GM19238 (cell line): Measurements from ENCODE around the gene USP35.
"Not testable (repeated sequence)": the region's sequence is repeated elsewhere in the genome, so short reads cannot be mapped to it uniquely, and the experiment has no call there.

Source experiments
- DNase-seq: peaks from one replicate; pipeline ENCODE4 v3.0.0; 2011; ENCODE audit warnings: low spot score; ENCODE audit not compliant: insufficient read length

The USP35 gene

DNA sequence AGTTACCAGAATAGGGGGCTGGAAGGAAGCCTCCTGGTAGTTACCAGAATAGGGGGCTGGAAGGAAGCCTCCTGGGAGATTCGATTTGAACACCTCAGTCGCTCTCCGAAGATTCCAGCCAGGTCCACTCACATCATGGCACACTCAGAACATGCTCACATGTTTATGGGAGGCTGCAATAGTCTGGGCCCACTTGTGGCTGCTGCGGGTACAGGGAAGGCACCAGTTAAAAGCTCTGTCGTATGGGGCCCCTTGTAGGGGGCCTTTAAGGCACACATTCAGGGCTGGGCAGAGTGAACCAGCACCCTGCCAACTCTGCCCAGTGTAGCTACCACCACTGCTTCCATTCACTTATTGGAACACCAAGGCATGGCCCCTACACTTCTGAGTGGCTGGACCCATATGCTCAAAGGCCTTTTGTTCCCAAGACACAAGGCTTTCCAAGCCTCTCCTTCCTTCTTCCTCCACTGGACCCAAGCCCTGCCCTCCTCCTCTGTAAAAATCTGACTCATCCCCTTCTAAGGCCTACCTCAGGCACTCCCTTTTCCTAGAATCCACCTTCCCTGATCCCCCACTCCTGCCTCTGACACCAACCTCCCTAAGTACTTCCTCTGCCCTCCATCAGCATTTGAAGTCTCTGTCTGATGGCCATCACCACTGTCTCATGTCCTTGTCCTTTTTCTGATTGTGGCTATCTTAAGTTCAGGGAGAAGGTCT lies 28.0 kb downstream of the USP35 start:
- no peak for DNase-seq

DNA sequence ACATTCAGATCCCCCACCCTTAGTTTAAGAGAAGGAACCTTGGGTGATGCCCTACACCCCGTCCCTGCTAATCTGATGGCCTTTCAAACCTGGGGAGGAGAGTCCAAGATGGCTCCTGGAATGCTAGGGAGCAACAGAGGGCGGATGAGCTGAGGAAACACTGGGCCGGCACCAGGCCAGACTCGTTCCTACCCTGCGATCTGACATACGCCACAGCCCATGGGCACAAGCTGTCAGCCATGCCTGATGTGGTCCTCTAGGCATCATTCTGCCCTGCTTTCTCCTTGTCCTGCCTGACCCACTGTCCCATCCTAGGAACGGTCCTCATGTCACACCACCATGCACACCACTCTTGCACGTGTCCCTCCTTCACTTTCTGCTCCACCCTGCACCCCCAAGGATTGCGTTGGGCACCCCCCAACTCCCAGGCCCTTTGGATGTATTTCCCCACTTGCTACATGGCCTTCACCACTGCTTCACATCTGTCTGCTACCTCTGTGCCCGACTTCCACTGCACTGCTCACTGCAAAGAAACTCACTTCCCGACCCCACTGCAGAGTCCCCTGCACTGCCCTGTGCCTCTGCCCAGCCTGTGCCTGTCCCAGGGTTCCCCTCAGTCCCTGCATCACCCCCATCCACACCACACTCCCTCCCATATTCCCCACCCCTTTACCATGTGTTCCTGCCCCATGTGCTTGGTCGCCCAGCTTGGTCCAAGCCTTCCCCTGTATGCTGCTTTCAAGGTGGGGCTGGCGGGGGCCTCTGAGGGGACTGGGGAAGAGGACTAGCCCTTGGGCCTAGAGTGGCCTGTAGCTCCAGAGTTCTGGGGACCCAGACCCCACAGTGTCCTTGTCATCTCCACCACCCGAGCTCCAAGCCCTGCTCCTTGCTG lies 29.2 kb downstream of the USP35 start:
- DNase-seq: no peak

DNA sequence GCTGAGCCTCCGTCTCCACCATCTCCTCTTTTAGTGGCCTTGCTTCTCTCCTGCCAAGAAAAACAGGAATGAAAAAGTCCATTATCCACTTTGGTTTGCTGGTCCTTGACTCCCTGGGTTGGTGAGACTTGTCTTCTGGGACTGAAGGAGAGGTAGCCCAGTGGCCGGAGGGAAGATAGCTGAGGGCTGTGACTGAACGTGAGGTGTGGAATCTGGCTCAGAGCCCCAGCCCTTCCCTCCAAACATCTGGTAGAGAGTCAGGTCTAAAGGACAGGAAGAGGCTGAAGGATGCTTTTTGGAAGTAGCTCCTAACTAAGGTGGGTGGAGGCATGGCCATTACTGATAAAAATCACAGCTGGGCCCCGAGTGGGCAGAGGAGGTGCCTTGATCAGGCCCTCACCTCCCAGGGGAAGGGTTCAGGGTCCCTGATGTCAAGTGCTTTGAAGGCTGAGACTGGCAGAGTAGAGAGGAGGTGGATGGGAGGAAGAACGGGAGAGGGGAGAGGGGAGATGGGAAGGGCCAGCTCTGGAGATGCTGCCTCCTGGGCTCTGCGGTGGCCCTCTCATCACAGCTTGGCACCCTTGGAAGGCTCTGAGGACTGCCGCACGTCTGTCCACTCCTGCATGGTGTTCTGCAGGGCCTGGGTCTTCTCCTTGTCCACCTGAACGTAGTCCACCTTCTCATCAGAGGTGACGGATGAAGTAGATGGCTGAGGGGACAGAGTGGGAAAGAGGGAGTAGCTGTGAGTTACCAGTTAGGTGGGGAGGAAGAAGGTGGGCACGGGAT lies 30.2 kb downstream of the USP35 start:
- no peak for DNase-seq

DNA sequence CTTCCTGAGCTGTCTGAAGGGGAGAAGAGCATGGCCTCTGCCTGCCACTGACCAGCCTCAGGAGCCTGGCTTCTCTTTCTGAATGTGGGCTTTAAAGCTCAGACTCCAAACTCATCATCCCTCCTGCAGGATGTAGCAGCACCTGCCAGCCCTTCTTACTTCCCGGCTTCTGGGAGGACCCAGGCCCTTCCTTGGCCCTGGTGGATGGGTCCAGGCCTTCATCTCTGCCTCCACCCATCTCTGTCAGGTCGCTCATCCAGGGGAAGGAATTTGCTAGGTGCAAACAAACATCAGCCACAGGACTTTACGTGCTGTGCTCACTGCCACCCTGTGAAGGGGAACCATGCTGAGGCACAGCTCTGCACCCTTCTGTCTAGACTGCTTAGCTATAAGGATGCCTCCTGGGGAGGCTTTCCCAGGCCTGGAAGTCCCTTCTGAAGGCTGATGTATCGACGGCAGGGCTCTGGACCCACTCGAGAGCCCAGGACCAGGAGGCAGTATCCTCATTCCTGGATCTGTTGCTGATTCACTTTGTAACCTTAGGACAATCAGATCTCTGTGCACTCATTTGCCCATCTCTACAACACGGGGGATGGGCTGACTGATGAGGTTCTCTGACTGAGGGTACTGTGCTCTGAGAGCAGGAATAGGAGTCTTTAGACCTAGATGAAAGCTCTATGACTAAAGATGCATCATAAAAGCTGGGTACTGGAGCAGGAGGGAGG lies 30.9 kb downstream of the USP35 start:
- DNase-seq: no peak

DNA sequence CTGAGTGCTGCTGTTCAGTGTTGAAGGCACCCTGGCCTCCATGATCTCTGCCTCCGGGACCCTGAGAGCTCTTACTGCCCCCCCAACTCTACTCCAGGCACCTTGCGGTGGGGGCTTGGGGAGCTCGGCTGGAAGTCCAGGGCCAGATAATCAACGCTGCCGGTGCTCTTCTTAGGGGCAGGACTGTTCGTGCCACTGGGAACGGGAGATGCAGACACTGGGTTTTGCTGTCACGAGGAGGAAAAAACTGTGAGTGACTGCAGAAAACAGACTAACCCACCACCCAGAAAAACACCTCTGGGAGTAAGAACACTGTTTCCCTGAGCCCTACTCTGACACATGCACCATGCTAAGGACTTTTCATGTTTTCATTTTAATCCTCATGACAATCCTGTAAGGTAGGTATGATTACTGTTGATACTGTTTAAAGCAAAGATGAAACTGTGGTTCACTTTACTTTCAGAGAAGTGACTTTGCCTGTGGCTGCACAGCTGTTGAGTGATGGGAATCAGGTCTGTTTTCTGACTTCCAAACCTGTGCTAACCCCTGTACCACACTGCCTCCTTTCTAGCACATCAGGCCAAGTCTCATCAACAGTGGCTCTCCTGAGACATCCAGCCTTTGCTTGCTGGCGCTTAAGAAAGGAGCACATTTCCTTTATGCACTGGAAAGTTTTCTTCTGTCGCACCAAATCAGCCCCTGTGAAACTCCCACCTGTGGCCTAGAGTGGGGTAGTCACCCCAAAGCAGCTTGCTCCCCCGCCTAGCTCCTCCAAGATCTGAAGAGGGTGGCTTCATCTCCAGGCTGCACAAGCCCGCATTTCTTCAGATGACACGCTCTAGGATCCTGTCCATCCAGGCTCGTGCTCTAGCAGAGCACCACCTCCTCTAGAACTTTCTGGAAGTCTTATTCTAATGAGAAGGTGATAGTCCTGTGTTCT lies 31.8 kb downstream of the USP35 start:
- no peak for DNase-seq

DNA sequence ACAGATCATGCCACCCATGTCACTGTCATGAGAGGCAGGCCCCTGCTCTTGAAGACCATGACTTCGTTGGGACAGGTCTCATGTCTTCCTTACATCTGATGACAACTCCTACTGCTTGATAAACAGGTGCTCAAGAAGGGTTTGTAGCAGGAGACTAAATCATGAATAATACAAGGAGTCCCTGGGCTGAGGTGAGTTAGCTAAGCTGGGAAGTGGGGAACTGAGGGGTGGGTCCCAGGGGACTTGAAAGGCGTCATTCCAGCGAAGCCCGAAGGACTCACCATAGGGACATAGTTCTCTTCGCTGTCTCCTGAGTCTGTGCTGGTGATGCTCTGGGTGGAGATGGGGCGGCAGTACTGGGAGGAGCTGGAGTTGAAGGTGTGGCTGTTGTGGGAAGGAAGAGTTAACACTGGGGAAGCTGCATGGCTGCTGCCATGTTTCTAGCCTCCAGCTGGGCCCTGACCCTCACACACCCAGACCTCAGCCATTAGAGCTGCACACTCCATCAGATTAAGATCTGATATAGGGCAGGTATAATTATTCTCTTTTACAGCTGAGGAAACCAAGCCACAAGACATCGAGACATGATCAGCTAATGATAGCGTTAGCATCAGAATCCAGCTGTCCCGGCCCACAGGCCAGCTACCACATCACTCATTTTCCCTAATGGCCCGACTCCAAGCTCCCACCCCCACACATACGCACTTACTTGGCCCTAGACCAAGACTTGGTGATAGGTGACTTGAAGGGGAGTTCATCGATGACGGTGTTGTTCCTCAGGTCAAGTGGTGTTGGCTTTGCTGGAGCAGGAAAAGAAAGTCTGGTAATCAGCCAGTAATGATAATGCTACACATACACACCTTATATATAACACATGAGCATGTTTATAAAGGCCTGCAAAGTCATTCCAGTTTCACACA lies 32.9 kb downstream of the USP35 start:
- no peak for DNase-seq

DNA sequence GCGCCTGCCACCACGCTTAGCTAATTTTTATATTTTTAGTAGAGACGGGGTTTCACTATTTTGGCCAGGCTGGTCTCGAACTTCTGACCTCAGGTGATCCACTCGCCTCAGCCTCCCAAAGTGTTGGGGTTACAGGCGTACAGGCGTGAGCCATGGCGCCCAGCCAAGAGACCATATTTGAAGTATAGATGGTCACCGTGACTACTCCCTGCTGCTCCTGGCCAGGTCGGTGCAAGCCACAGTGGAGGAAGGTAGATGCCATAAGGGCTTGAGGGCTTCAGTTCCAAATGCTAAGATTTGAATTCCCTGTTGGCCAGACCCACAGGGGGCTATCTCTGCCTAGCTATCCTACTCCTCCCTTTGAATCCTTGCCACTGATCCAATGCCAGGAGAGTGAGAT lies 34.0 kb downstream of the USP35 start:
- DNase-seq: not testable (repeated sequence)

DNA sequence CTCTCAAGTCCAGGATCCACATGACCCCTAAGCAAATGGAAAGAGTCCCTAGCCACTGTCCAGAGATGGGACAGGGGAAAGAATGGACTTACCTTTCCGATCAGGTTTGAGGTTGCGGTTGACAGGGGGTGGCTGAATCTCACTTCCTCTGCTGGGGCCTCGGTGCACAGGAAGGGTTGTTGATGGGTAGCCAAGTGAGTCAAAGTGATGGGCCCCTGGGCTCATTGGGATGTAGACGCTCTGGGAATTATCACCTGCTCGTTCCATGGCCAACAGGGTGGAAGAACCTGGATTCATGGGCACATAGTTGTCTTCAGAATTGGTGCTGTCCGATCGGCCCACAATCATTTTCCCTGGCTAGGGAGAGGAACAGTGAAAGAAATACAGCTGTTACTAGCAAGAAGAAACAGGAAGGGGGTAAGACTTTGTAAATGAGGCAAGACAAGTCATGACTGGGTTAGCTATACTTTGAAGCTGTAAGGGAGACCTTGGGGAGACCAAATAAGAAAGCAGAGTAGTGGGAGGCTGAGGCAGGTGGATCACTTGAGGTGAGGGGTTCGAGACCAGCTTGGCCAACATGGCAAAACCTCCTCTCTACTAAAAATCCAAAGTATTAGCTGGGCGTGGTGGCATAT lies 34.7 kb downstream of the USP35 start:
- peak; percentile 47 for DNase-seq

DNA sequence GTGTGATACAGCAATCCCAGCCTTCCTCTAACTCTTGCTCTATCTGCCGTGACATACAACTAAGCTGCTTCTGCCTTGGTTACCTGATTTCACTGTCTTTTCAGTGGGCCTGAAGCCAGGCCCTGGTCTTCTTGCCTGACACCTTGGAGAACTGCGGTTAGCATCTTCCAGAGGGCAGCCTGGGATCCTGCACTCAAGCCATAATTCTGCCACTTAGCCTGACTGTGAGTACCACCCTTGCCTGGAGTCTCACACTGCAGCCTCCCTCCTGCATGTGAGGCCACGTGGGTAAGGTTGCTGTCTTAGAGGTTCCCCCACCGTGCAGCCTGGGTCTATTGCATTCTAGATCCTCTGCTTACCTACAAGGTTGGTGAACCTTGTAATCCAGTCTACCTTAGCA lies 35.8 kb downstream of the USP35 start:
- no peak for DNase-seq

DNA sequence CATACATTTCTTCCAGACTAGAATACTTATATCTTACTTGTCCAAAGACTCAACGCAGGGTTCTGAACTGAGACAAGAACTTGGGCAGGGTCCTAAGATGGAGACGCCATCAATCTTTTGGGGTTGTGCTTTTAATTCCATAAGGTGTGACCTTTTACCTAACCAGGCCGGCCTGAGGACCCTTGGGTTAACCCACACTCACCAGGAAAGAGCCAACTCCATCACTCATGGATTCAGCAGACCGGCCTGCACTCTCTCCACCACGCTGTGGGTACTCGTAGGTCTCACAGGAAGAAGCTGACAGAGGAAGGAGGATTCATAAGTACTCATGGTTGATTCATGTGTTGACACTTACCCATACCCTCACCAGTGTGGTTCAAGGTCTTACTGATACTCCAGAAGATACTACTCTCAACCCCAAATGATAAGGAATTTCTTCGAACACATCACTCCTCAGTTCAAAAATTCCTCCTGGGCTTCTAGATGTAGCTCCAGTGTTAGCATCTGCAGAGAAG lies 36.2 kb downstream of the USP35 start:
- no peak for DNase-seq

DNA sequence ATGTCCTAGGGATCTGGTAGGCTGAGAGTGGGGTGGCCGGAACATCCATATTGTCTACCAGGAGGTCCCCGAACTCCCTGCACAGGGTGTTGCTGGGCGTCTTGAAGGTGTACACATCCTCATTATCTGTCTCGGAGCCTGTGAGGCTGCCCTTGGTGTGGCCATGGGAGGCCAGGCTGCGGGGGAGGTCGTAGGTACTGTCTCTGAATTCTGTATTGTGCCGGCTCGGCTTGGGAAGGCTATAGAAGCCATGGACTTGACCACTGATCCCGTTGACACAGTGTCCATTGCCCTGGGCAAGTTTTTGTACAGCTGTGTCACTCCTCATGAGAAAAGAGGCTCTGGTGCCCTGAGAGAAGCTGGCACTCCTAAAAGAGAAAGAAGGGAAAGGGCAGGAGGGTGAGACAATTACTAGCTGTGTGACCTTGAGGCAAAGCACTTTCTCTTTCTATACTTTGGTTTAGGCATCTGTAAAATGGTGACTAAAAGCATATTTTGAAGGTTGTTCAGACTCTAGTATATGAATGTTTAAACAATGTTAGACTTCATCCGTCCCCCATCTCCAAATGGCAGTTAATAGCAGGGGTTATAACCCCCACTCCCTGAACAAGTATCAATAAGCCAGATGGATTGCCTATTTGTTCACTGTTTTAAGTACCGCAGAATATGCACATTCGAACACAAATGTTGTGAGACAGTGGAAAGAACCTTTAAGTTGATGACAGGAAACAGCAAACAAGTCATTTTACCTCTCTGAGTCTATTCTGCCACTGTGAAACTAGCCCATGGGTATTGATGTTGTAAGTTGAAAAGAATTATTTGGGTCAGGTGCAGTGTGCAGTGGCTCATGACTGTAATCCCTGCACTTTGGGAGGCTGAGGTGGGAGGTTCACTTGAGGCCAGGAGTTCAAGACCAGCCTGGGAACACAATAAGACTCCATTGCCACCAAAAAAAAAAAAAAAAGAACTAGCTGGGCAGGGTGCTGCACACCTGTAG lies 38.3 kb downstream of the USP35 start:
- no peak for DNase-seq

DNA sequence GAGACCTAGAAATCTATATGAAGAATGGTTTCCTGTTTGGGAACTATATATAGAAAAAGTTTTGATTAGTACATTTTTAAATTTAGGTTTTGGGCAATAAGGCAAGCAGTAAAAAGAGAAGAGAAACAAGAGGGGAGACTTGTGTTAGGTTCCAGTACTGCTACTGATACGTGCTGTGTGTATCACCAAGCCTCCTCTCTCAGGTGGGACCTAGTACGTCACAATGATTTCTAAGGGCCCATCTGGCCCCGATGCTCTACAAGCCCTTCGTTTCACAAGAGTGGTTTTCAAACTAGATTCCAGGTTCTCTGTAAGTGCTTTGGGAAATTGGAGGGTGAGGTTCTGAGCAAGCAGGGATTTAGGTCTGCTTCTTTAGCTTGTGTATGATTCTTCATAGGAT lies 39.2 kb downstream of the USP35 start:
- DNase-seq: no peak

DNA sequence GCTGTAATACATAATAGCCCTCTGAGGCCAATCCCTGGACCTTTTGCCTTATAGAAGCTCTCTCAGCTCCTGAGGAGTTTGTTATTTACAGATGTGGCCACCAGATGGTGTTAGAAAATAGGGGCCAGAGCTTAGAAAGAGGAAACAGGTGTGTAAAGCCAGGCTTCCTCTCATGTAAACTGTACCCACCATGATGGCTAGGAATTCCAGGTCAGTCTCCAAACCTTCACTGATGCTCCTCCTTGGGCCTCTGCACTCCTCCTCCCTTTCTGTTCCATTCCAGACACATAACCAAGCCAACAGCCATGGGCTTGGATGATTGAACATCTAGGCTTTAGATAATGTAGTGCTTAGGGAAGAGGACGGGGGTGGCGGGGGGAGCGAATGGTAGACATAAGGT lies 39.7 kb downstream of the USP35 start:
- peak; percentile 56 for DNase-seq

DNA sequence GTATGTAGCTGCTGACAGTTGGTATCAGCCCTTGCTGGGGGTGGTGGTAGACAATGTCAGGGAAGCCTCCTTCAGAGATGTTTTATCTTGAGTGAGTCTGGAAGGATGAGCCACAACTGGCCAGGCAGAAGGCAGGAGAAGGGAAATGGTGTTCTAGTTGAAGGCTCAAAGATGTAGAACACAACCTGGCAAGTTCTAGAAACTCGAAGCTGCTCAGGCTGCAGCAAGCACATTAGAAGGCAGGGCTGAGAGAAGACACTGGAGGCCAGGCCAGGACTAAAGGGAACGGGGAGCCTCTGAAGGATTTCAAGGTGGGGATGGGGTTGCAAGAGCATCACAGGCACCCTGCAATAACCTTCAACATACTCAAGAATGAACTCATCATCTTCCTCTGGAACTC lies 40.4 kb downstream of the USP35 start:
- no peak for DNase-seq

DNA sequence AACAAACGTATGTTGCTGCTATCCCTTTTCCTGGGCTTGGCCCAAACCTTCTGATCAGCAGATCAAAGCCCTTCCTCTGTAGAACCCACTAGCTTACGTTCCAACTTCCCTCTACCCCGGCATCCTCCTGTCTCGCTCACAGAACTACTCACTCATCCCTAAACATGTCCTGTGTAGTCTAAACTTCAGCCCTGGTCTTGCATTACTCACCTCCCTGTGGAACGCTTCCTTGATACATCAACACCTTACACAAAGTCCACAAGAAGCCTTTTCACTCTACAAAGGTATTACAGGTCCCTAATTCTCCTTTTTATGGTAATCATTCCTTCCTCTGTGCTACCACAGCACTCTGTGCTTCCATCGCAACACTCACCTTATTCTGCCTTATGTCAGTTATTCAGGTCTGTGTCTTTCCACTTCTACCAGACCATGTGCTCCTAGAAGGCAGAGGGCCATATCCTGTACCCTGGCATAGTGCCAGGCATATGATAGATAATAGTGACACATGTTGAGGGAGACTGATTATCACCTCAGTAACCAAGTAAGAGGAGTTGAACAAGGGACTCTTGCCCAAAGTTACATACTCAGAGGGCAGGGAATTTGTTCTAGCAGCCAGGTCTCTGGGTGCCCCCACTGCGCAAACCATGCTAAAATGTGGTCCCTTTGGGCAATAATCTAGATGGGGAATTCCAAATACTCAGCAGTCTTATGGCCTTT lies 41.6 kb downstream of the USP35 start:
- DNase-seq: no peak

DNA sequence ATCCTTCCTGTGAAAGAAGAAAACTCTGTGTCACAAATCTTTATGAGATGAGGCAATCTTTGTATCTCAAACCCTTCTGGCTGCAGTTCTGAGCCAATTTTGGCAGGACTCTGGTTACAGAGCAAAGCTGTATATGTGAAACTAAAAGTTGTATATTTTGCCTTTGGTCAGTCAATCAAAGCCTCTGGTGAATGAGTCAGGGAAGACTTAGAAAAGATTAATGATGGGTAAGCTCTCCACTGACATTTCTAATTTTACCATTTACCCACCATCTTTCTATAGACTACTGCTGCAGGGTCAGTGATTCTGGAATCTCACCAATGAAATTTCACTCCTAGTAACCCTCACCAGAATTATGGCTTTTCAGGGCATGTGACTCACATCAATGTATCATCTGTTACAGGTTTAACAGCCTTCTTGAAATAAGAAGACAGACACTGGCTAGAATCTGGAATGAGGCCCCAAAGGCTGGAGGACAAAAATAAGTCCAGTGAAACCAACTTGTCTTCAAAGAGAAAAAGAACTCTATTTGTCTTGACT lies 43.3 kb downstream of the USP35 start:
- DNase-seq: no peak
